Tibial artery (tissue), 4 donors: ENCODE measurements around the gene CMTR1.

Experiments used
- DNase-seq, 2 donors: peaks; one replicate each; pipeline ENCODE4 v3.0.0-alpha.2; 2019
- H3K27ac ChIP-seq, 2 donors: fragments of 200-600 bp; sonication (generic) in 1 of 2; 1 replicate in 1 of 2; 2 replicates in 1 of 2; pipeline ENCODE4 v1.5.1; 2018 to 2019; ENCODE audit warnings: mild to moderate bottlenecking in 1 of 2
- H3K27me3 ChIP-seq, 2 donors: fragments of 200-600 bp; sonication (generic) in 1 of 2; one replicate each; pipeline versions ENCODE4 v1.5.1 to v1.6.0; 2016 to 2019
- H3K36me3 ChIP-seq, 3 donors: fragments of 200-600 bp; sonication (generic) in 2 of 3; one replicate each; pipeline ENCODE4 v1.5.1; 2016 to 2019; ENCODE audit warnings: mild to moderate bottlenecking in 2 of 3
- H3K4me1 ChIP-seq, 4 donors: fragments of 200-600 bp; sonication (generic) in 2 of 4; 1 replicate in 3 of 4; 2 replicates in 1 of 4; pipeline ENCODE4 v1.5.1; 2016 to 2019
- H3K4me3 ChIP-seq, 2 donors: fragments of 200-600 bp; sonication (generic) in 1 of 2; 1 replicate in 1 of 2; 2 replicates in 1 of 2; pipeline ENCODE4 v1.5.1; 2018 to 2019; ENCODE audit warnings: mild to moderate bottlenecking in 2 of 2
- H3K9me3 ChIP-seq, 3 donors: fragments of 200-600 bp; sonication (generic) in 1 of 3; one replicate each; pipeline ENCODE4 v1.5.1; 2016 to 2019
- CTCF ChIP-seq, 2 experiments: fragments of 200-600 bp in 1 of 2; fragments of 450-650 bp in 1 of 2; IDR thresholded peaks; one replicate each; pipeline ENCODE4 v1.5.1; 2017 to 2019; ENCODE audit warnings: antibody characterized with exemption in 2 of 2, mild to moderate bottlenecking in 1 of 2, moderate library complexity in 1 of 2
- intact Hi-C: fragments of 100-400 bp; cut with DNase I; formaldehyde crosslinking; loops from one replicate; pipeline ENCODE4 v1.15.0; 2023; ENCODE audit warnings: low total_unique reads

Gene CMTR1

DNA sequence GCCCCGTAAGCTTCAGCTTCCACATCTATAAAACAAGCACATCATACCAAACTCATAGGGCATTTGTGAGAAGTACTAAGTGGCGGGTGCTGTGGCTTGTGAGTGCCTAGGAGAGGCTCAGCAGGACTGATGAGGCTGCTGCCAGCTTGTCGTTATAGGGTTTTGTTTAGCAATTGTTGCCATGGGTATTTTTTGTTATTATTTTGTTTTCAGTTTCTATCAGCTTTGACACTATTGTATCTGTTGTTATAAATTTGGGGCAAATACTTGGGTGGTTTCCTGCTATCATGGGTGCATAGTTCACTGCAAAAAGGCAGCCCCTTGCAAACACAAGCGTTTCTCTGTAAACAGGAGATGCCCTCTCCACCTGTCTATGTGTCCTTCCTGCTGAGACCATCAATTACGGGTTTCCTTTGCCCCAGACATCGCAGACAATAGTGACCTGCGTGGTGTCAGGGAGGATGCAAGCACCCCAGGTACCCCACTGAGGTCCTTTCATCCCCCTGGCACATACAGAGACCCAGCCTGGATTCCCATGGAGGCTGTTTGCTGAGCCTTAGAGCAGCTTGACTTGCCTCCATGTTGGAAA, 69.8 kb downstream of the CMTR1 start:
- H3K27me3 ChIP-seq: no peaks in the 10 kb centered on the region
- DNase-seq: no peak
- H3K36me3 ChIP-seq: no peaks in the 10 kb centered on the region
- intact Hi-C loops: no loop called here
- H3K9me3 ChIP-seq: no peaks in the 10 kb centered on the region
- no peak overlapping the region for H3K27ac ChIP-seq
- no peak for TF ChIP-seq CTCF (IDR thresholded peaks at IDR 0.05)
- peaks cover 0 to 8% (median 6%) of the 10 kb centered on the region in 4 donors for H3K4me1 ChIP-seq
- no peak overlapping the region for H3K4me3 ChIP-seq

DNA sequence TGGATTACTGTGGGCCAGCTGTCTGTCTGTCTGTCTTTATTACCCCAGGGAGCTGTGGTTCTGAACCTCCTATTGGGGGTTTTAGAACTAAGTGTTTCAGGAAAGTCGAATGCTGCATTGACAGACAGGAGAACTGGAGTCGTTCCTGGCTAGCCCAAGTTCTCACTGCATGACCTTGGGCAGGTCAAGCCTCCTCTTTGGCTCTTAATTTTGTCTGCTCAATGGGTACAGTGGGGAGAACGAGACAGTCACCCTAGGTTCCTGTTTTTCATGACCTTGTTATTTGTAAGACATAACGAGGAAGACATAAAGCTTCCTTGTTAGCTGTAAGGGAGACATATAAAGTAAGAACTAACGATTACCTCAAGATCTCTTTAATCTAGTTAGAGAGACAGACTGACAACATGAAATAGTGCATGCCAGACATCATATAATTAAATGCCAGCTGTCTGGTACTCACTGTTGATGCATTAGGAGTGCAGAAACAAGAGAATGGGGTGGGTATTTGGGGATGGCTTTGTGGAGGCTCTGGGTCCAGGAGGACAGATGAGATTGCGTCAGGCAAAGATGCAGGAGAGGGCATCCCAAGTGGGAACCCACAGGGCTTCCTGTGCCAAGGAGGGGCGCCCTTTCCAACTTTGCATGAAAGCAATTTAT, 70.4 kb downstream of the CMTR1 start:
- no peak overlapping the region for H3K4me3 ChIP-seq
- DNase-seq: no peak
- H3K9me3 ChIP-seq: no peaks in the 10 kb centered on the region
- H3K27ac ChIP-seq: no peak overlapping the region
- H3K36me3 ChIP-seq: no peaks in the 10 kb centered on the region
- H3K27me3 ChIP-seq: no peaks in the 10 kb centered on the region
- intact Hi-C loops: no loop called here
- peaks cover 0 to 8% (median 6%) of the 10 kb centered on the region in 4 donors for H3K4me1 ChIP-seq
- TF ChIP-seq CTCF (IDR thresholded peaks at IDR 0.05): no peak

GRCh38 chr6:37504024-37504423, 71.0 kb downstream of the CMTR1 start:
- H3K4me3 ChIP-seq: no peak overlapping the region
- no peaks in the 10 kb centered on the region for H3K9me3 ChIP-seq
- H3K27me3 ChIP-seq: no peaks in the 10 kb centered on the region
- no peak for DNase-seq
- TF ChIP-seq CTCF (IDR thresholded peaks at IDR 0.05): no peak
- H3K36me3 ChIP-seq: no peaks in the 10 kb centered on the region
- H3K27ac ChIP-seq: no peak overlapping the region
- H3K4me1 ChIP-seq: peaks cover 0 to 5% (median 4%) of the 10 kb centered on the region in 4 donors
- intact Hi-C loops: no loop called here

DNA sequence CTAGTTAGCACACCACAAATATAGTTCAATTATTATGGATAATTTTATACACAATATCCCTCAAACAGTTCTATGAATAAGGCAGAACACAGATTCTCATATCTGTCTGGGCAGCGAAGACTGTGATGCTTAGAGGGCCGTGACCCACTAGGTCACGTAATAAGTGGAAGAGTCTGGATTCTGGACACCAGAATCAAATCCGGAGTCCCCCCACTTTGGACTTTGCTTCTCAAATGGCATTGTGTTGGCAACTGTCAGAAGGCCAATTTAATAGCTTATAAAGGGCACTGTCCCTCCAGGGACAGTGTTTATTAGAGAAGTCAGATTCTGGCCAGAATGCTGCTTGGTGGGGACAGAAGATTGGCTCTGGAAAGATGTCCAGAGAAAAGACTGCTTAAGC, 73.5 kb downstream of the CMTR1 start:
- no peak for TF ChIP-seq CTCF (IDR thresholded peaks at IDR 0.05)
- no peak for DNase-seq
- intact Hi-C loops: no loop called here
- Histone ChIP-seq H3K36me3 (no peaks in the 10 kb centered on the region), H3K9me3 (no peaks in the 10 kb centered on the region), H3K4me1 (no peaks in the 10 kb centered on the region), H3K4me3 (no peak overlapping the region), H3K27ac (no peak overlapping the region), H3K27me3 (peaks cover 0 to 5% of the 10 kb centered on the region in 2 donors)

GRCh38 chr6:37507077-37507476, 74.1 kb downstream of the CMTR1 start:
- intact Hi-C loops: no loop called here
- Histone ChIP-seq H3K27me3 (peaks cover 0 to 11% of the 10 kb centered on the region in 2 donors), H3K9me3 (no peaks in the 10 kb centered on the region), H3K27ac (no peak overlapping the region), H3K4me1 (no peaks in the 10 kb centered on the region), H3K36me3 (no peaks in the 10 kb centered on the region), H3K4me3 (no peak overlapping the region)
- no peak for TF ChIP-seq CTCF (IDR thresholded peaks at IDR 0.05)
- no peak for DNase-seq
